Measurements from ENCODE around the gene GPR65.

GPR65 gene

DNA sequence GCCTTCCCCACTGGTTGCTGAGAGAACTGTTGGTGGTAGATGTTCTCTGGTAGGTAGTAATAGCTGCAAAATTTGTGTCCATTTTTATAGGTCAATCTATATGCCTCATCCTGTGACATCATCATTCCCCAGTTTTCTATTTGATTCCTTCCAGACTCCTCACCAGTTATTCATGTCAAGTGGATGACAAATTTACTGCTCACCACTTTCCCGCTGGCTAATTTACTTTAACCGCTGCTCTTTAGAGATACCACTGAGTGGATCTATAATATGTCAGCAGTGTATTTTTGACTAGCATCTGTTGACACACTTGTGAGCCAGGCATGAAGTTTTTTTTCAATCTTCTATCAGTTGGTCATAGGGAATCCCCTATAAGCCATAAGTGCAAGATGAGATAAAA is 24.6 kb downstream of the GPR65 start:
- no peak for DNase-seq (ENCODE audit: low read depth in 1 of 2, low spot score in 1 of 2)
- Histone ChIP-seq H3K27ac (replicated peaks) (no peak overlapping the region), H3K4me3 (replicated peaks; ENCODE audit: insufficient read depth, low read length) (no peak overlapping the region), H3K27me3 (ENCODE audit: insufficient read depth, poor library complexity, severe bottlenecking) (no peaks in the 10 kb centered on the region)
- TF ChIP-seq POLR2AphosphoS5 (IDR thresholded peaks at IDR 0.05; ENCODE audit: low read depth) (no peak), GABPA (IDR thresholded peaks at IDR 0.05; ENCODE audit: low read depth) (no peak), SPI1 (IDR thresholded peaks at IDR 0.05; ENCODE audit: borderline replicate concordance, low read depth) (no peak)
- TF ChIP-seq, protein P1, sequence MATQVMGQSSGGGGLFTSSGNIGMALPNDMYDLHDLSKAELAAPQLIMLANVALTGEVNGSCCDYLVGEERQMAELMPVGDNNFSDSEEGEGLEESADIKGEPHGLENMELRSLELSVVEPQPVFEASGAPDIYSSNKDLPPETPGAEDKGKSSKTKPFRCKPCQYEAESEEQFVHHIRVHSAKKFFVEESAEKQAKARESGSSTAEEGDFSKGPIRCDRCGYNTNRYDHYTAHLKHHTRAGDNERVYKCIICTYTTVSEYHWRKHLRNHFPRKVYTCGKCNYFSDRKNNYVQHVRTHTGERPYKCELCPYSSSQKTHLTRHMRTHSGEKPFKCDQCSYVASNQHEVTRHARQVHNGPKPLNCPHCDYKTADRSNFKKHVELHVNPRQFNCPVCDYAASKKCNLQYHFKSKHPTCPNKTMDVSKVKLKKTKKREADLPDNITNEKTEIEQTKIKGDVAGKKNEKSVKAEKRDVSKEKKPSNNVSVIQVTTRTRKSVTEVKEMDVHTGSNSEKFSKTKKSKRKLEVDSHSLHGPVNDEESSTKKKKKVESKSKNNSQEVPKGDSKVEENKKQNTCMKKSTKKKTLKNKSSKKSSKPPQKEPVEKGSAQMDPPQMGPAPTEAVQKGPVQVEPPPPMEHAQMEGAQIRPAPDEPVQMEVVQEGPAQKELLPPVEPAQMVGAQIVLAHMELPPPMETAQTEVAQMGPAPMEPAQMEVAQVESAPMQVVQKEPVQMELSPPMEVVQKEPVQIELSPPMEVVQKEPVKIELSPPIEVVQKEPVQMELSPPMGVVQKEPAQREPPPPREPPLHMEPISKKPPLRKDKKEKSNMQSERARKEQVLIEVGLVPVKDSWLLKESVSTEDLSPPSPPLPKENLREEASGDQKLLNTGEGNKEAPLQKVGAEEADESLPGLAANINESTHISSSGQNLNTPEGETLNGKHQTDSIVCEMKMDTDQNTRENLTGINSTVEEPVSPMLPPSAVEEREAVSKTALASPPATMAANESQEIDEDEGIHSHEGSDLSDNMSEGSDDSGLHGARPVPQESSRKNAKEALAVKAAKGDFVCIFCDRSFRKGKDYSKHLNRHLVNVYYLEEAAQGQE (IDR thresholded peaks at IDR 0.05; ENCODE audit: insufficient replicate concordance, low read depth) = no peak
- TF ChIP-seq, protein P2, sequence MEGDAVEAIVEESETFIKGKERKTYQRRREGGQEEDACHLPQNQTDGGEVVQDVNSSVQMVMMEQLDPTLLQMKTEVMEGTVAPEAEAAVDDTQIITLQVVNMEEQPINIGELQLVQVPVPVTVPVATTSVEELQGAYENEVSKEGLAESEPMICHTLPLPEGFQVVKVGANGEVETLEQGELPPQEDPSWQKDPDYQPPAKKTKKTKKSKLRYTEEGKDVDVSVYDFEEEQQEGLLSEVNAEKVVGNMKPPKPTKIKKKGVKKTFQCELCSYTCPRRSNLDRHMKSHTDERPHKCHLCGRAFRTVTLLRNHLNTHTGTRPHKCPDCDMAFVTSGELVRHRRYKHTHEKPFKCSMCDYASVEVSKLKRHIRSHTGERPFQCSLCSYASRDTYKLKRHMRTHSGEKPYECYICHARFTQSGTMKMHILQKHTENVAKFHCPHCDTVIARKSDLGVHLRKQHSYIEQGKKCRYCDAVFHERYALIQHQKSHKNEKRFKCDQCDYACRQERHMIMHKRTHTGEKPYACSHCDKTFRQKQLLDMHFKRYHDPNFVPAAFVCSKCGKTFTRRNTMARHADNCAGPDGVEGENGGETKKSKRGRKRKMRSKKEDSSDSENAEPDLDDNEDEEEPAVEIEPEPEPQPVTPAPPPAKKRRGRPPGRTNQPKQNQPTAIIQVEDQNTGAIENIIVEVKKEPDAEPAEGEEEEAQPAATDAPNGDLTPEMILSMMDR (IDR thresholded peaks at IDR 0.05; ENCODE audit: insufficient read depth, low read length) = no peak

DNA sequence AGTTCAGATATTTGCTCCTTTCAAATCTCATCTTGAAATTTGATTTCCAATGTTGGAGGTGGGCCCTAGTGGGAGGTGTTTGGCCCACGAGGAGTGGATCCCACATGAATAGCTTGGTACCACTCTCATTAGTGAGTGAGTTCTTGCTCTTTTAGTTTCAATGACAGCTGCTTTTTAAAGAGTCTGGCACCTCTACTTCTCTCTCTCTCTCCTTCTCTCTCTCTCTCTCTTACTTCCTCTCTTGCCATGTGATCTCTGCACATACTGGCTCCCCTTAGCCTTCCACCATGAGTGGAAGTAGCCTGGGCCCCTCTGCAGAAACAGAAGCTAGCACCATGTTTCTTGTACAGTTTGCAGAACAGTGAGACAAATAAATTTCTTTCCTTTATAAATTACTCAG is 25.1 kb downstream of the GPR65 start:
- DNase-seq (ENCODE audit: low read depth in 1 of 2, low spot score in 1 of 2) = peak; percentile 29 to 53
- H3K27me3 ChIP-seq (ENCODE audit: insufficient read depth, poor library complexity, severe bottlenecking) = no peaks in the 10 kb centered on the region
- peak; percentile 80 for TF ChIP-seq SPI1 (IDR thresholded peaks at IDR 0.05; ENCODE audit: borderline replicate concordance, low read depth)
- TF ChIP-seq GABPA (IDR thresholded peaks at IDR 0.05; ENCODE audit: low read depth) = no peak
- TF ChIP-seq, protein P2 (IDR thresholded peaks at IDR 0.05; ENCODE audit: insufficient read depth, low read length) = no peak
- TF ChIP-seq POLR2AphosphoS5 (IDR thresholded peaks at IDR 0.05; ENCODE audit: low read depth) = no peak
- H3K4me3 ChIP-seq (replicated peaks; ENCODE audit: insufficient read depth, low read length) = no peak overlapping the region
- H3K27ac ChIP-seq (replicated peaks) = no peak overlapping the region

DNA sequence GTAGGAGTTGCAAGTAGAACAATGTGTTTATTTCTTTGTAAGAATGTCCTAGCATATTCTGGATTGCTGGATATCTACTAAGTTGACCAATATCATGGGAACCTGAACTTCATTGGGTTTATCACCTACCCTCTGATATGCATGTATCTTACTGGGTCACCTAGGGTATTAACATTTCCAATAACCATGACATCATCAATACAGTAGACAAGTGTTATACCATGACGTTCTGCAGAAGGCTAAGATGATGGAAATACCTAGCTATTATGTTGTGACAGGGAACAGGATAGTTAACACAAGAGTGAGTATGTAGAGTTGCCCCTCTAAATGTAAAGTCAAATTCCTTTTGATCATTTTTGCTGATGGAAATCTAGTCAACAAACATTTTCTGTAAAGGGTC is 26.0 kb downstream of the GPR65 start:
- Histone ChIP-seq H3K4me3 (replicated peaks; ENCODE audit: insufficient read depth, low read length) (no peak overlapping the region), H3K27ac (replicated peaks) (no peak overlapping the region), H3K27me3 (ENCODE audit: insufficient read depth, poor library complexity, severe bottlenecking) (no peaks in the 10 kb centered on the region)
- TF ChIP-seq POLR2AphosphoS5 (IDR thresholded peaks at IDR 0.05; ENCODE audit: low read depth) = no peak
- TF ChIP-seq, protein P2 (IDR thresholded peaks at IDR 0.05; ENCODE audit: insufficient read depth, low read length) = no peak
- no peak for TF ChIP-seq GABPA (IDR thresholded peaks at IDR 0.05; ENCODE audit: low read depth)
- DNase-seq (ENCODE audit: low read depth in 1 of 2, low spot score in 1 of 2) = no peak

DNA sequence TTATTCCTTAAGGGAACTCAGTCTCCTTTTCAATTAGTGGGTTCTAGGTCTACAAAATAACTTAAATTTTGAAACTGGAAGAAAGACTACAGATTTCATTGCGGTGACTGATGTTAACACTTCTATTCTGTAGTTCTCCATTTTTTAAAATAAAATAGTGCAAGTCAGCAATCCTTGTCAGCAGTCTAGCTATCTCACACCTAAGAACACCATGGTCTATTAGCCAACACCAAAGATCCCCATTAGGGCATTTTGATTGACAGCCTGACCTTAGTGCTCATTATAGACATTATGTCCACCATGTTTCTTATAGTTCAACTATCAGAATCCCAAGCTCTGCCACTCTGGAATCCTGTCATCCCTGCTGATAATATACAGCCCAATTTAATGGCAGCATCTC is 27.4 kb downstream of the GPR65 start:
- Histone ChIP-seq H3K27ac (replicated peaks) (no peak overlapping the region), H3K27me3 (ENCODE audit: insufficient read depth, poor library complexity, severe bottlenecking) (no peaks in the 10 kb centered on the region), H3K4me3 (replicated peaks; ENCODE audit: insufficient read depth, low read length) (no peak overlapping the region)
- no peak for DNase-seq (ENCODE audit: low read depth in 1 of 2, low spot score in 1 of 2)
- TF ChIP-seq, protein P1 (IDR thresholded peaks at IDR 0.05; ENCODE audit: insufficient replicate concordance, low read depth) = no peak
- TF ChIP-seq POLR2AphosphoS5 (IDR thresholded peaks at IDR 0.05; ENCODE audit: low read depth) (no peak), SPI1 (IDR thresholded peaks at IDR 0.05; ENCODE audit: borderline replicate concordance, low read depth) (no peak), GABPA (IDR thresholded peaks at IDR 0.05; ENCODE audit: low read depth) (no peak)
- TF ChIP-seq, protein P2 (IDR thresholded peaks at IDR 0.05; ENCODE audit: insufficient read depth, low read length) = no peak
